Transverse colon (tissue), 4 donors: ENCODE data around the gene LY86. TPM values are rescaled to one million over a fixed set of nuclear protein-coding genes. Genes with fewer than 3 reads are reported as not detected.

ENCODE experiments used
- DNase-seq: peaks from one replicate; pipeline ENCODE4 v3.0.0-alpha.2; 2019
- H3K27ac ChIP-seq, 4 donors: fragments of 200-600 bp; sonication (generic); 2 replicates each; pipeline ENCODE4 v1.5.1; 2016 to 2018; ENCODE audit warnings: inconsistent platforms in 4 of 4
- H3K27me3 ChIP-seq: fragments of 200-600 bp; sonication (generic); 2 replicates; pipeline ENCODE4 v1.5.1; 2017; ENCODE audit warnings: inconsistent platforms
- H3K36me3 ChIP-seq, 4 donors: fragments of 200-600 bp; sonication (generic); 2 replicates each; pipeline ENCODE4 v1.5.1; 2017 to 2019; ENCODE audit warnings: inconsistent platforms in 4 of 4
- H3K4me1 ChIP-seq, 4 donors: fragments of 200-600 bp; sonication (generic); 2 replicates each; pipeline ENCODE4 v1.5.1; 2017 to 2020; ENCODE audit warnings: inconsistent platforms in 4 of 4
- H3K4me3 ChIP-seq, 4 donors: fragments of 200-600 bp; sonication (generic); 1 replicate in 1 of 4; 2 replicates in 3 of 4; pipeline versions ENCODE4 v1.5.1 to v1.6.1; 2017 to 2019; ENCODE audit warnings: inconsistent platforms in 4 of 4
- H3K9me3 ChIP-seq, 2 donors: fragments of 200-600 bp; sonication (generic); 2 replicates each; pipeline ENCODE4 v1.5.1; 2017 to 2019; ENCODE audit warnings: inconsistent platforms in 2 of 2
- CTCF ChIP-seq, 5 experiments: fragments of 200-600 bp in 3 of 5; fragments of 450-650 bp in 2 of 5; sonication (generic) in 3 of 5; IDR thresholded peaks; 1 replicate in 2 of 5; 2 replicates in 3 of 5; pipeline ENCODE4 v1.5.1; 2016 to 2017; ENCODE audit warnings: antibody characterized with exemption in 5 of 5, inconsistent platforms in 3 of 5, mild to moderate bottlenecking in 2 of 5, moderate library complexity in 1 of 5
- EP300 ChIP-seq: sonication (generic); formaldehyde crosslinking; IDR thresholded peaks from one replicate; pipeline ENCODE4 v1.6.1; 2017; ENCODE audit warnings: antibody characterized with exemption, low read depth
- POLR2A ChIP-seq: fragments of 450-650 bp; IDR thresholded peaks from one replicate; pipeline ENCODE4 v1.6.1; 2016; ENCODE audit warnings: antibody characterized with exemption, mild to moderate bottlenecking, moderate library complexity
- POLR2AphosphoS5 ChIP-seq, 3 donors: sonication (generic); formaldehyde crosslinking; IDR thresholded peaks; one replicate each; pipeline ENCODE4 v1.6.1; 2016; ENCODE audit warnings: antibody characterized with exemption in 3 of 3
- WGBS, 2 donors: methylation state at CpG; one replicate each; pipeline ENCODE4 v1.1.5; 2018; ENCODE audit warnings: low coverage in 1 of 2; 5-methylcytosine and 5-hydroxymethylcytosine counted together
- in situ Hi-C, 4 donors: fragments of 200-750 bp; cut with MboI; loops; one replicate each; pipeline versions ENCODE4 v1.15.0 to v1.15.1; 2017; ENCODE audit warnings: low sequenced_read_pairs in 3 of 4, low pct_ligation_motif_present in 1 of 4, low pct_unique_long_range_greater_than_20kb in 1 of 4
- intact Hi-C: fragments of 100-400 bp; cut with DNase I; formaldehyde crosslinking; loops from one replicate; pipeline ENCODE4 v1.15.1; 2023; ENCODE audit warnings: low total_unique reads
- total RNA-seq, 4 donors: library from RNA; depleted of rRNA; stranded (reverse); fragments of >200 nt; gene quantifications; one replicate each; pipeline ENCODE4 v1.1.0, GENCODE V29; 2016

LY86 gene
- total RNA-seq, 4 donors from 2014 or later: 10.0 TPM; not detected in 3

GRCh38 chr6:6700407-6701270 lies 112.1 kb downstream of the LY86 start:
- no peaks in the 10 kb centered on the region for H3K36me3 ChIP-seq
- TF ChIP-seq EP300 (no peak), POLR2A (no peak), CTCF (IDR thresholded peaks at IDR 0.05) (no peak), POLR2AphosphoS5 (IDR thresholded peaks at IDR 0.05) (no peak)
- intact Hi-C loops (no loop called here), in situ Hi-C loops (loop anchor here in 1 of 4 donors (25.0 kb wide), 1 partner anchor 537 kb away; no protein-coding TSS in a partner anchor)
- H3K9me3 ChIP-seq: no peaks in the 10 kb centered on the region
- DNase-seq: no peak
- peak overlapping the region; percentile 86 to 90 (median 88) for H3K27ac ChIP-seq
- no peaks in the 10 kb centered on the region for H3K27me3 ChIP-seq
- H3K4me3 ChIP-seq: no peak overlapping the region
- H3K4me1 ChIP-seq: peaks cover 40 to 83% (median 59%) of the 10 kb centered on the region in 4 donors
- 36 to 54% methylated on average over 9 to 13 of the region's 13 CpGs for WGBS, 2 donors

- no peaks in the 10 kb centered on the region for H3K27me3 ChIP-seq
- H3K4me1 ChIP-seq: peaks cover 28 to 71% (median 47%) of the 10 kb centered on the region in 4 donors
- DNase-seq: peak; percentile 61
- no peaks in the 10 kb centered on the region for H3K9me3 ChIP-seq
- no peaks in the 10 kb centered on the region for H3K36me3 ChIP-seq
- TF ChIP-seq POLR2A: peak; percentile 26
- TF ChIP-seq CTCF (IDR thresholded peaks at IDR 0.05): peak in 1 of 5 experiments; percentile 15
- TF ChIP-seq POLR2AphosphoS5 (IDR thresholded peaks at IDR 0.05): no peak
- in situ Hi-C loops (loop anchor here in 1 of 4 donors (25.0 kb wide), 1 partner anchor 535 kb away; no protein-coding TSS in a partner anchor), intact Hi-C loops (no loop called here)
- no peak overlapping the region for H3K4me3 ChIP-seq
- peak overlapping the region; percentile 86 to 90 (median 88) for H3K27ac ChIP-seq
- 46 to 57% methylated on average over 3 to 9 of the region's 9 CpGs for WGBS, 2 donors
Observed at GRCh38 chr6:6701864-6702263, 113.3 kb downstream of the LY86 start.

- in situ Hi-C loops (loop anchor here in 1 of 4 donors (25.0 kb wide), 1 partner anchor 534 kb away; no protein-coding TSS in a partner anchor), intact Hi-C loops (no loop called here)
- peaks cover 28 to 53% (median 40%) of the 10 kb centered on the region in 4 donors for H3K4me1 ChIP-seq
- DNase-seq: peak; percentile 96
- peak overlapping the region; percentile 87 to 90 (median 90) for H3K27ac ChIP-seq
- H3K27me3 ChIP-seq: no peaks in the 10 kb centered on the region
- H3K9me3 ChIP-seq: no peaks in the 10 kb centered on the region
- H3K4me3 ChIP-seq: no peak overlapping the region
- 40 to 69% methylated on average over 1 to 4 of the region's 4 CpGs for WGBS, 2 donors
- TF ChIP-seq POLR2AphosphoS5 (IDR thresholded peaks at IDR 0.05) (peak in 2 of 3 donors; percentile 67 to 83), EP300 (peak; percentile 89), CTCF (IDR thresholded peaks at IDR 0.05) (no peak), POLR2A (no peak)
- no peaks in the 10 kb centered on the region for H3K36me3 ChIP-seq
Observed at GRCh38 chr6:6703699-6704098, 115.2 kb downstream of the LY86 start.
